ENCODE measurements around the gene NUS1.
"Not testable (repeated sequence)": the region's sequence is repeated elsewhere in the genome, so short reads cannot be mapped to it uniquely, and the experiment has no call there.

The NUS1 gene

DNA sequence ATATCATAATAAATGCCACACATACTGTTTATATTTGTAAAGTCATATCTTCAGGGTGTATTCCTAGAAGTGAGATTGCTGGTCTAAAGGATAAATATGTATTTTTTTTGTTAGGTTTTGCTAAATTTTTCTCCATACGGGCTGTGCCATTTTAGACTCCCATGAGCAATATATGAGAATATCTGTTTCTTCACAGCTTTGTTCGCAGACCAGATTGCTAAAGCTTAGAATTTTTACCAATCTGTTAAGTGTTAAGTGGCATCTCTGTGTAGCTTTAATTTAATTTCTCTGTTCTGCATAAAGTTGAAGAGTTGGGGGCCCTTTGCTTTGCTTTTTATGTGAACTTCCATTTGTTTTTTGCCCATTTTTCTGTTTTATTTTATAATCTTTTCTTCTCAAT is 32.3 kb upstream of the NUS1 start:
- Histone ChIP-seq H3K18ac (ENCODE audit: low read length) (no peak overlapping the region), H3K4me3 (ENCODE audit: low read depth, low read length) (no peak overlapping the region)

DNA sequence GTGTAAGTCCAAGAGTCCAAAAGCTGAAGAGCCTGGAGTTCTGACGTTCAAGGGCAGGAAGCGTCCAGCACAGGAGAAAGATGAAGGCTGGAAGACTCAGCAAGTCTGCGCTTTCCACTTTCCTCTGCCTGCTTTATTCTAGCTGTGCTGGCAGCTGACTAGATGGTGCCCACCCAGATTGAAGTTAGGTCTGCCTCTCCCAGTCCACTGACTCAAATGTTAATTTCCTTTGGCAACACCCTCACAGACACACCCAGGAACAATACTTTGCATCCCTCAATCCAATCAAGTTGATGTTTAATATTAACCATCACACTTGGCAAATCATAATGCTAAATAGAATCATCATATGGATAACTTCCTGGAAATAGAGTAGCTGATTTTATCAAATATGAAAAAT is 23.3 kb upstream of the NUS1 start:
- H4K12ac ChIP-seq (ENCODE audit: low read depth, low read length); H2BK12ac ChIP-seq (ENCODE audit: low read length); H4K8ac ChIP-seq (ENCODE audit: low read depth, low read length); H3K4me3 ChIP-seq (ENCODE audit: low read depth, low read length); H3K18ac ChIP-seq (ENCODE audit: low read length); H3K9ac ChIP-seq (ENCODE audit: low read length); H3K4ac ChIP-seq (ENCODE audit: low read depth, low read length); H3K4me1 ChIP-seq (ENCODE audit: control insufficient read depth in 1 of 2, insufficient read depth in 2 of 2, low read length in 2 of 2); H3K79me1 ChIP-seq (ENCODE audit: low read length); H2AK5ac ChIP-seq (ENCODE audit: low read length); H3K4me2 ChIP-seq (ENCODE audit: low read length); H4K91ac ChIP-seq (ENCODE audit: low read depth, low read length); H3K23ac ChIP-seq (ENCODE audit: low read length); H3K9me3 ChIP-seq (ENCODE audit: insufficient read depth, low read depth, low read length); H3K27ac ChIP-seq (ENCODE audit: low read depth, low read length); H2BK5ac ChIP-seq (ENCODE audit: low read depth, low read length, poor library complexity); H2AFZ ChIP-seq (ENCODE audit: insufficient read depth, low read length, poor library complexity); H2BK120ac ChIP-seq (ENCODE audit: insufficient read depth, low read length, poor library complexity); H3K79me2 ChIP-seq (ENCODE audit: control insufficient read depth, insufficient read depth, low read length, poor library complexity); H3K36me3 ChIP-seq (ENCODE audit: control insufficient read depth in 1 of 2, insufficient read depth in 2 of 2, low read length in 2 of 2); DNase-seq; H3K27me3 ChIP-seq (ENCODE audit: insufficient read depth, low read length); H3K14ac ChIP-seq (ENCODE audit: low read length): not testable (repeated sequence)
- no CpG with 5 or more reads among the region's 3 CpGs for WGBS (ENCODE audit: extremely low coverage, insufficient coverage, insufficient read length)

More for the DNA sequence above, 32.3 kb upstream of the NUS1 start:
- DNase-seq: no peak
- Histone ChIP-seq H3K79me2 (ENCODE audit: control insufficient read depth, insufficient read depth, low read length, poor library complexity) (no peaks in the 10 kb centered on the region), H3K23ac (ENCODE audit: low read length) (no peak overlapping the region), H2AFZ (ENCODE audit: insufficient read depth, low read length, poor library complexity) (no peak overlapping the region), H3K4me2 (ENCODE audit: low read length) (no peak overlapping the region), H2BK5ac (ENCODE audit: low read depth, low read length, poor library complexity) (no peak overlapping the region), H2BK120ac (ENCODE audit: insufficient read depth, low read length, poor library complexity) (no peak overlapping the region), H3K4ac (ENCODE audit: low read depth, low read length) (no peak overlapping the region), H3K9me3 (ENCODE audit: insufficient read depth, low read depth, low read length) (no peaks in the 10 kb centered on the region), H3K9ac (ENCODE audit: low read length) (no peak overlapping the region), H2BK12ac (ENCODE audit: low read length) (no peak overlapping the region), H3K27me3 (ENCODE audit: insufficient read depth, low read length) (no peaks in the 10 kb centered on the region), H3K79me1 (ENCODE audit: low read length) (no peaks in the 10 kb centered on the region), H3K14ac (ENCODE audit: low read length) (no peak overlapping the region), H4K91ac (ENCODE audit: low read depth, low read length) (no peak overlapping the region), H4K12ac (ENCODE audit: low read depth, low read length) (no peak overlapping the region), H2AK5ac (ENCODE audit: low read length) (no peak overlapping the region), H3K4me1 (ENCODE audit: control insufficient read depth in 1 of 2, insufficient read depth in 2 of 2, low read length in 2 of 2) (no peaks in the 10 kb centered on the region), H3K36me3 (ENCODE audit: control insufficient read depth in 1 of 2, insufficient read depth in 2 of 2, low read length in 2 of 2) (no peaks in the 10 kb centered on the region), H4K8ac (ENCODE audit: low read depth, low read length) (no peak overlapping the region), H3K27ac (ENCODE audit: low read depth, low read length) (no peak overlapping the region)
- WGBS (ENCODE audit: extremely low coverage, insufficient coverage, insufficient read length): no CpG with 5 or more reads among the region's 2 CpGs

DNA sequence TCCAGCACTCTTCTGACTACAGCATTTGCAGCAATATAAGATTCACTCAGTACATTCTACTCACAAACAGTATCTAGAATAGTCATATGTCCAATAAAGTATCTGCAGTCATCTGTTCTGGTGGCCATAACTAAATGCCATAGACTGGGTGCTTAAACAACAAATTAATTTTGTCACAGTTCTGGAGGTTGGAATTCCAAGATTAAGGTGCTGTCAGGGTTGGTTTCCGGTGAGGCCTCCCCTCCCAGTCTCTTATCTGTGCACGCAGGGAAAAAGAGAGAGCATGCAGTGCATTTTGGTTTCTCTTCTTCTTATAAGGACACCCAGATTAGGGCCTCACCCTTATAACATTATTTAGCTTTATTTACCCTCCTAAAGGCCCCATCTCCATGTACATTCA is 21.3 kb upstream of the NUS1 start:
- H3K23ac ChIP-seq (ENCODE audit: low read length): no peak overlapping the region
- H4K91ac ChIP-seq (ENCODE audit: low read depth, low read length): no peak overlapping the region
- no peak overlapping the region for H4K12ac ChIP-seq (ENCODE audit: low read depth, low read length)
- no peak overlapping the region for H2AK5ac ChIP-seq (ENCODE audit: low read length)
- H2BK5ac ChIP-seq (ENCODE audit: low read depth, low read length, poor library complexity): no peak overlapping the region
- H3K36me3 ChIP-seq (ENCODE audit: control insufficient read depth in 1 of 2, insufficient read depth in 2 of 2, low read length in 2 of 2): no peaks in the 10 kb centered on the region
- no peaks in the 10 kb centered on the region for H3K9me3 ChIP-seq (ENCODE audit: insufficient read depth, low read depth, low read length)
- H3K14ac ChIP-seq (ENCODE audit: low read length): no peak overlapping the region
- no peaks in the 10 kb centered on the region for H3K79me1 ChIP-seq (ENCODE audit: low read length)
- no peak overlapping the region for H3K27ac ChIP-seq (ENCODE audit: low read depth, low read length)
- DNase-seq: no peak
- H2AFZ ChIP-seq (ENCODE audit: insufficient read depth, low read length, poor library complexity): no peak overlapping the region
- no peak overlapping the region for H3K9ac ChIP-seq (ENCODE audit: low read length)
- no peak overlapping the region for H3K4me3 ChIP-seq (ENCODE audit: low read depth, low read length)
- H3K27me3 ChIP-seq (ENCODE audit: insufficient read depth, low read length): no peaks in the 10 kb centered on the region
- H4K8ac ChIP-seq (ENCODE audit: low read depth, low read length): no peak overlapping the region
- H3K79me2 ChIP-seq (ENCODE audit: control insufficient read depth, insufficient read depth, low read length, poor library complexity): no peaks in the 10 kb centered on the region
- no peak overlapping the region for H3K4me2 ChIP-seq (ENCODE audit: low read length)
- no peak overlapping the region for H3K4ac ChIP-seq (ENCODE audit: low read depth, low read length)
- no peak overlapping the region for H3K18ac ChIP-seq (ENCODE audit: low read length)
- H3K4me1 ChIP-seq (ENCODE audit: control insufficient read depth in 1 of 2, insufficient read depth in 2 of 2, low read length in 2 of 2): no peaks in the 10 kb centered on the region
- no peak overlapping the region for H2BK12ac ChIP-seq (ENCODE audit: low read length)
- no peak overlapping the region for H2BK120ac ChIP-seq (ENCODE audit: insufficient read depth, low read length, poor library complexity)
- WGBS (ENCODE audit: extremely low coverage, insufficient coverage, insufficient read length): no CpG with 5 or more reads among the region's 2 CpGs

DNA sequence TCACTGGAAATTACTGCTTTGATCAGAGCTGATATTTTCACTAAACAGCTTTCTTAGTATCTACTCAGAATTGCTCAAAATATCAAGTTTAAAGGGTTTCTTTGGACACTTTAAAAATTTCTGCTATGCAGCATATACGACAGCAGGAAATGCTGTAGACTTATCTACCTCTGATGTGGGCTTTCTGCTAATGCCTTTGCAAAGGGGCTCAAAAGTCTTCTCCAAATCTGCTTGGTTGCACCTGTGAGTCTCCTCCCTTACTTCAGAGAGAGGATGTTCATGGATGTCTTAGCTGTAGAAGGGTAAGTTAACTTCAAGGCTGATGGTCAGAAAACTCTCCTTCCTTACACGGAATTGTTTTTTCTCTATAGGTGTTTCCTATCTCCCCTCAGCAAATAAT is 19.9 kb upstream of the NUS1 start:
- Histone ChIP-seq H3K14ac (ENCODE audit: low read length) (no peak overlapping the region), H3K18ac (ENCODE audit: low read length) (no peak overlapping the region), H3K36me3 (ENCODE audit: control insufficient read depth in 1 of 2, insufficient read depth in 2 of 2, low read length in 2 of 2) (peaks cover 0 to 2% of the 10 kb centered on the region in 2 experiments), H4K8ac (ENCODE audit: low read depth, low read length) (no peak overlapping the region), H3K27ac (ENCODE audit: low read depth, low read length) (no peak overlapping the region), H3K23ac (ENCODE audit: low read length) (no peak overlapping the region), H3K9ac (ENCODE audit: low read length) (no peak overlapping the region), H3K9me3 (ENCODE audit: insufficient read depth, low read depth, low read length) (no peaks in the 10 kb centered on the region), H3K4ac (ENCODE audit: low read depth, low read length) (no peak overlapping the region), H2AK5ac (ENCODE audit: low read length) (no peak overlapping the region), H3K4me2 (ENCODE audit: low read length) (no peak overlapping the region), H4K91ac (ENCODE audit: low read depth, low read length) (no peak overlapping the region), H3K4me1 (ENCODE audit: control insufficient read depth in 1 of 2, insufficient read depth in 2 of 2, low read length in 2 of 2) (no peaks in the 10 kb centered on the region), H2AFZ (ENCODE audit: insufficient read depth, low read length, poor library complexity) (no peak overlapping the region), H3K79me1 (ENCODE audit: low read length) (no peaks in the 10 kb centered on the region), H3K79me2 (ENCODE audit: control insufficient read depth, insufficient read depth, low read length, poor library complexity) (no peaks in the 10 kb centered on the region), H2BK120ac (ENCODE audit: insufficient read depth, low read length, poor library complexity) (no peak overlapping the region), H2BK12ac (ENCODE audit: low read length) (no peak overlapping the region), H3K27me3 (ENCODE audit: insufficient read depth, low read length) (no peaks in the 10 kb centered on the region), H3K4me3 (ENCODE audit: low read depth, low read length) (no peak overlapping the region), H2BK5ac (ENCODE audit: low read depth, low read length, poor library complexity) (no peak overlapping the region), H4K12ac (ENCODE audit: low read depth, low read length) (no peak overlapping the region)
- WGBS (ENCODE audit: extremely low coverage, insufficient coverage, insufficient read length): no CpG with 5 or more reads among the region's 2 CpGs
- DNase-seq: no peak
